ENCODE data around the gene PDAP1. TPM values are rescaled to one million over a fixed set of nuclear protein-coding genes. Genes with fewer than 3 reads are reported as not detected.

PDAP1 gene
- total and polyA plus RNA-seq, 12 donors: 43.6 to 187 (median 90.2) TPM

GRCh38 chr7:99395616-99396327 is 12.6 kb downstream of the PDAP1 start:
- TF ChIP-seq POLR2A (IDR thresholded peaks at IDR 0.05): no peak
- intact Hi-C loops (cut with DNase I): no loop called here

GRCh38 chr7:99394188-99394502 is 14.3 kb downstream of the PDAP1 start:
- intact Hi-C loops (cut with DNase I): no loop called here
- DNase-seq: no peak
- no peak for TF ChIP-seq CTCF (IDR thresholded peaks at IDR 0.05)
- TF ChIP-seq POLR2A (IDR thresholded peaks at IDR 0.05): no peak
- H3K9me3 ChIP-seq (replicated peaks in 1 of 3): no peaks in the 10 kb centered on the region
- H3K4me3 ChIP-seq: no peak overlapping the region
- H3K4me1 ChIP-seq (replicated peaks in 1 of 2): peaks cover 12 to 17% of the 10 kb centered on the region in 2 donors
- H3K36me3 ChIP-seq (replicated peaks in 1 of 2): peaks cover 0 to 77% of the 10 kb centered on the region in 2 donors
- peak overlapping the region in 1 of 5 donors; percentile 79 for H3K27ac ChIP-seq
- no peaks in the 10 kb centered on the region for H3K27me3 ChIP-seq
- WGBS, 4 donors: 83 to 90% (median 87%) methylated on average over 1 to 4 of the region's 4 CpGs

More at GRCh38 chr7:99395616-99396327, 12.6 kb downstream of the PDAP1 start:
- Histone ChIP-seq H3K4me3 (no peak overlapping the region), H3K4me1 (replicated peaks in 1 of 2) (peaks cover 12 to 17% of the 10 kb centered on the region in 2 donors), H3K9me3 (replicated peaks in 1 of 3) (no peaks in the 10 kb centered on the region), H3K27me3 (no peaks in the 10 kb centered on the region), H3K36me3 (replicated peaks in 1 of 2) (peaks cover 0 to 77% of the 10 kb centered on the region in 2 donors), H3K27ac (no peak overlapping the region)
- no peak for DNase-seq
- 82 to 88% (median 88%) methylated on average over 13 to 14 of the region's 14 CpGs for WGBS, 4 donors

DNA sequence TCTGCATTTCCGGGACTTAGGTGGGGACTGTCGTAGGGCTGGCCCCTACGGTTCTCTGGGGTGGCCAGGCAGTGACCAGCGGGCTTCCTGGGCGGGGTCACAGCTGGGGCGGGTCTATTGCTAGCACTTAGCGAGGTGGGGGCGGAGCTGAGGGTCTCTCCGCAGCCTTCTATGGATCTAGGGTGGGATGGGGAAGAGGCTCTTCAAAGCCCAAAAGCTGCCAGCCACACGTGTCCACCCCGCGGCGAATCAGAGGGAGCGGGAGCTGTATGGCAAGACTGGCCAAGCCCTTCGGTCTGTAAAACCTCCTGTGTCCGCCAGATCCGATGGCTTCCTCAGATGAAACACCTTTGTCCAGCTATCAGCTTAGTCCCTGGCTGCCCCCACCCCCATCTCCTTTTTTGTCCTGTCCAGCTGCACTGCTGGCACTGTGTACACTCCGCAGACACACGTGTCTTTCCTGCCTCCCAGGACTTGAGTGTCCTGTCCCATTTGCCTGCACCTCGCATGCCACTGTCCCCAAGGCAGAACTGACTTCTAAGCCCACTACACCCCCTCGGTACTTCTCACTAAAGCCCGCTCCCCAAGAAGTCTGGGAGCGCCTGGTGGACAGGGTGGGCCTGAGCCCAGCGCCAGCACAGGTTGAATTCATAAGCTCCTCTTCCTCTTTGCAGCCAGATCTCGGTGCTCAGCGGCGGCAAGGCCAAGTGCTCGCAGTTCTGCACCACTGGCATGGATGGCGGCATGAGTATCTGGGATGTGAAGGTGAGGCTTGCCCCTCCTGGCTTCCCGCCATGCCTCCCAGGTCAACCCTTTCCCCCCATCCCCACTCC is 14.8 kb downstream of the PDAP1 start:
- 35 to 43% (median 37%) methylated on average over 18 to 30 of the region's 30 CpGs for WGBS, 4 donors
- Histone ChIP-seq H3K4me1 (replicated peaks in 1 of 2) (peaks cover 12 to 17% of the 10 kb centered on the region in 2 donors), H3K27ac (peak overlapping the region; percentile 17 to 79 (median 40)), H3K27me3 (no peaks in the 10 kb centered on the region), H3K9me3 (replicated peaks in 1 of 3) (no peaks in the 10 kb centered on the region), H3K4me3 (peak overlapping the region in 2 of 4 donors; percentile 25 to 59), H3K36me3 (replicated peaks in 1 of 2) (peaks cover 0 to 76% of the 10 kb centered on the region in 2 donors)
- TF ChIP-seq POLR2A (IDR thresholded peaks at IDR 0.05) (no peak), CTCF (IDR thresholded peaks at IDR 0.05) (no peak)
- DNase-seq: peak in 5 of 7 donors; percentile 48 to 69 (median 57)
- intact Hi-C loops (cut with DNase I): no loop called here

GRCh38 chr7:99392659-99393354 is 15.6 kb downstream of the PDAP1 start:
- Histone ChIP-seq H3K9me3 (replicated peaks in 1 of 3) (no peaks in the 10 kb centered on the region), H3K36me3 (replicated peaks in 1 of 2) (peaks cover 0 to 76% of the 10 kb centered on the region in 2 donors), H3K27me3 (no peaks in the 10 kb centered on the region), H3K4me1 (replicated peaks in 1 of 2) (peaks cover 12 to 17% of the 10 kb centered on the region in 2 donors), H3K27ac (peak overlapping the region; percentile 17 to 79 (median 40)), H3K4me3 (peak overlapping the region in 2 of 4 donors; percentile 25 to 59)
- WGBS, 4 donors: 2 to 33% (median 4%) methylated on average over 6 to 68 of the region's 68 CpGs
- intact Hi-C loops (cut with DNase I): no loop called here
- peak in 1 of 6 experiments; percentile 9 for TF ChIP-seq CTCF (IDR thresholded peaks at IDR 0.05)
- peak in 1 of 2 donors; percentile 65 for TF ChIP-seq POLR2A (IDR thresholded peaks at IDR 0.05)
- peak; percentile 80 to 94 (median 86) for DNase-seq
